HUES48 (cell line): ENCODE measurements around the gene ASB15.

ENCODE experiments used
- H3K27ac ChIP-seq: one replicate; pipeline ENCODE4 v1.7.0; 2013; ENCODE audit warnings: low read depth, low read length, inconsistent platforms
- H3K27me3 ChIP-seq: 2 replicates; pipeline ENCODE4 v1.6.1; 2013; ENCODE audit warnings: mild to moderate bottlenecking, low read length; ENCODE audit not compliant: control insufficient read depth, insufficient read depth
- H3K36me3 ChIP-seq: 2 replicates; pipeline ENCODE4 v1.6.1; 2013; ENCODE audit warnings: low read length; ENCODE audit not compliant: control insufficient read depth, insufficient read depth
- H3K4me1 ChIP-seq: 2 replicates; pipeline ENCODE4 v1.6.1; 2013; ENCODE audit warnings: mild to moderate bottlenecking, low read length; ENCODE audit not compliant: control insufficient read depth, insufficient read depth
- H3K4me3 ChIP-seq: 2 replicates; pipeline ENCODE4 v1.5.1; 2013; ENCODE audit warnings: mild to moderate bottlenecking, low read depth, low read length
- H3K9ac ChIP-seq: 2 replicates; pipeline ENCODE4 v1.6.1; 2013; ENCODE audit warnings: mild to moderate bottlenecking, low read depth, low read length, moderate library complexity
- H3K9me3 ChIP-seq: 2 replicates; pipeline ENCODE4 v1.6.1; 2013; ENCODE audit warnings: low read length; ENCODE audit not compliant: control insufficient read depth, insufficient read depth

The ASB15 gene

DNA sequence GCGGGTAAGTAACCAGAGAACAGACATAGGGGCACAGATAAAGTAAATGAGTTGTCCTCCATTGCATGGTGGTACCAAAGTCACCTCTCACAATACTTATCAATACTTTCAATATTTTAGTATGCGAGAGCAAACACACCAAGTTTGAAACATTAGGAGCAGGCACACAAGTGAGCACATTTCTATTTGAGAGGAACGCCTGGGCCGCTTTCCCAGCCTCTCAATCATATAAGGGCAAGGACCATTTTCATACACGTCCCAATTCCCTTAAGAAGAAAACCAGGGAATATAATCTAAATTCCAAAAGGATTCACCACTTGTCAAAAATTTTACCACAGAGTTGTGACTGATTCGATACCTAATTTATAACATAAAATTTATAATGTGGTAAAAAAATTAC, 61.6 kb downstream of the ASB15 start:
- H3K4me3 ChIP-seq, result no peak overlapping the region
- H3K36me3 ChIP-seq, result no peaks in the 10 kb centered on the region
- peaks cover 7% of the 10 kb centered on the region; the same call in 1 of the 2 replicates for H3K4me1 ChIP-seq
- no peak overlapping the region for H3K27ac ChIP-seq
- no peaks in the 10 kb centered on the region for H3K27me3 ChIP-seq
- no peaks in the 10 kb centered on the region for H3K9me3 ChIP-seq
- no peak overlapping the region for H3K9ac ChIP-seq

DNA sequence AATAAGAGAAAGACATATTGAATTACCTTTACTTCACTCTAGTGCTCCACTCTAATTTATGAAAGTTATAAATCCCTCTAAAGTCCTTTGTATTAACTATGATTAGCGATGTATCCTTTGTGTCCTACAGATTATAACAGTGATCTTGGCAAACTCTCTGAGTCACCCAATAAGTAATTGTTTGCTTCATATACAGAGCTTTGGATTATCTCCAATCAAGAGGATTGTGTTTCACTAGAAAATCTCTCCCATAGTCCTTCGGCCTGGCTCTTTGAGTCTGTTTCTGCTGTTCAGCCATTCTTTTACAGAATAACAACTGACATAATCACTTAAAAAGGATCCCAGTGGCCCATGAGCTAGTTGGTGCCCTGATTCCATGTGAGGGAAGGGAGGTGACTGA, 63.5 kb downstream of the ASB15 start:
- peaks cover 11% of the 10 kb centered on the region for H3K4me1 ChIP-seq
- H3K36me3 ChIP-seq, result no peaks in the 10 kb centered on the region
- no peak overlapping the region for H3K9ac ChIP-seq
- H3K27me3 ChIP-seq, result no peaks in the 10 kb centered on the region
- no peaks in the 10 kb centered on the region for H3K9me3 ChIP-seq
- no peak overlapping the region for H3K4me3 ChIP-seq
- no peak overlapping the region for H3K27ac ChIP-seq

DNA sequence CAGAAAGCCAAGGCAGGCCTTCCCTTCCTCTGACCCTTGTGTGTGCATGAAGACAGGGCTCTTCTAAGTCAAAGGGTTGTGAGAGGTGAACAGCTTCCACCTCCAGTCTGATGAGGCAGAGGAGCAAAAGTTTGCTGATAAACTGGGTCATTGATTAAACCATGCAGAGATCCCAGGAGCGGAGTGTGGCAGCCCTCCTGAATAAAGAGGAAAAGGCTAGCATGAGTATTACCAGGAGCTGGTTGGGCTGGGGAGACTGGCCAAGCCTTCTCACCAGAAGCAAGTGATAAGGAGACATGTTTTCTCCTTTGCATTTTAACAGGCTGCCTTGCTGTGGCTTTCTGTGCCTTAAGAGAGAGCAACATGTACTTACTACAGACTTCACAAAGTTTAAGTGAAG, 64.3 kb downstream of the ASB15 start:
- no peaks in the 10 kb centered on the region for H3K36me3 ChIP-seq
- H3K4me1 ChIP-seq, result peaks cover 8% of the 10 kb centered on the region
- no peak overlapping the region for H3K27ac ChIP-seq
- H3K27me3 ChIP-seq, result no peaks in the 10 kb centered on the region
- no peak overlapping the region for H3K9ac ChIP-seq
- no peaks in the 10 kb centered on the region for H3K9me3 ChIP-seq
- H3K4me3 ChIP-seq, result no peak overlapping the region

- Histone ChIP-seq H3K9me3 (no peaks in the 10 kb centered on the region), H3K9ac (no peak overlapping the region), H3K27me3 (no peaks in the 10 kb centered on the region), H3K27ac (no peak overlapping the region), H3K36me3 (no peaks in the 10 kb centered on the region), H3K4me1 (peaks cover 5% of the 10 kb centered on the region), H3K4me3 (no peak overlapping the region)
These were observed 64.9 kb downstream of the ASB15 start for GRCh38 chr7:123666492-123666891.

- Histone ChIP-seq H3K27ac (no peak overlapping the region), H3K4me3 (no peak overlapping the region), H3K9ac (no peak overlapping the region), H3K9me3 (no peaks in the 10 kb centered on the region), H3K36me3 (no peaks in the 10 kb centered on the region), H3K27me3 (no peaks in the 10 kb centered on the region), H3K4me1 (peaks cover 5% of the 10 kb centered on the region)
These were observed 67.9 kb downstream of the ASB15 start for GRCh38 chr7:123669485-123669884.

- Histone ChIP-seq H3K4me1 (peaks cover 5% of the 10 kb centered on the region), H3K27ac (no peak overlapping the region), H3K9me3 (no peaks in the 10 kb centered on the region), H3K4me3 (no peak overlapping the region), H3K36me3 (no peaks in the 10 kb centered on the region), H3K27me3 (no peaks in the 10 kb centered on the region), H3K9ac (no peak overlapping the region)
These were observed 71.6 kb downstream of the ASB15 start for GRCh38 chr7:123673137-123673732.

DNA sequence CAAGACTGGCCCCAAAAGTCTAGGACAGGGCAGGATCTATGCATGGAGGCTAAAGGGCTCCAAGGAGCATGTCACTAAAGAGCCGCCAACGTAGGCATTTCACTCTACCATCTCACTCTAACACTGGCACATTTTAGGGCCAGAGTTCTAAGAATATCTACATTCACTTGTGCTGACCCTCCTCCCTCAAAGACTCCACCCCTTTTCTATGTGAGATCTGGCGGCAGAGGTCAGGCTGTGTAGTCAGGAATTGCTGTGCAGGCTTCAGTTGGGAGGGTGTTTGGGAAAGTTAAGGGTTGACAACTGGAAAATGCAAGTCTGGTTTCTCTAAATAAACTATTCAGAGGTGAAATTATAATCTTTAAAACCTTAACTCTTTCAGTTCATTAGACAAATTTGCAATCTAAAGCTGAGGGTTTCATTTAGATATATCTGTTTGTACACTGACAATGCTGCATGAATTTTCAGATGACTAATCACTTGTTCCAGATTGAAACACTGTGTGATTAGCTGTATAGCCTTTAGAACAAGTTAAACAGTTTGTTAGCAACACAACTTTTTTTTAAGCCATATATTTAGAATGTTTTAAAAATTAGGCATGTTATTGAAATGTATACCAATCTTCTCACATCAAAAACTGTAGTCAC, 72.3 kb downstream of the ASB15 start:
- no peak overlapping the region for H3K27ac ChIP-seq

GRCh38 chr7:123674399-123675180, 73.0 kb downstream of the ASB15 start:
- Histone ChIP-seq H3K9ac (no peak overlapping the region), H3K4me3 (no peak overlapping the region), H3K4me1 (peaks cover under 1% of the 10 kb centered on the region; the same call in 1 of the 2 replicates), H3K27ac (no peak overlapping the region), H3K36me3 (0 out of 2 replicates have a peak, but pooled peaks cover 4% of the 10 kb centered on the region), H3K27me3 (no peaks in the 10 kb centered on the region), H3K9me3 (no peaks in the 10 kb centered on the region)

More for the DNA sequence above, 72.3 kb downstream of the ASB15 start:
- Histone ChIP-seq H3K4me1 (peaks cover 5% of the 10 kb centered on the region), H3K4me3 (no peak overlapping the region), H3K36me3 (no peaks in the 10 kb centered on the region), H3K27me3 (no peaks in the 10 kb centered on the region), H3K9ac (no peak overlapping the region), H3K9me3 (no peaks in the 10 kb centered on the region)

DNA sequence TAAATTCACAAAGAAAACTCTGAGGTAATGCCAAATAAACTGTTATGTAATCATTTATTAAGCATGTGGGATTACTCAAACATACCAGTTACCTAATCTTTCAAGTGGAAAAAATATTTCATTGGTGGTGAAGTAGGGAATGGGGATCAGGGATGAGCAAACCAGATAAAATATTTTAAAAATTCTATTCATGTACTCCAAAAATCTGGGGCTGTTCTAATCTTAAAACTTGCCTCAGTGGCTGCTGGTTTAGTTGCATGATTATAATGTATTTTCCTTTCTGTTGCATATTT, 73.5 kb downstream of the ASB15 start:
- Histone ChIP-seq H3K9me3 (no peaks in the 10 kb centered on the region), H3K4me1 (no peaks in the 10 kb centered on the region), H3K27ac (no peak overlapping the region), H3K36me3 (0 out of 2 replicates have a peak, but pooled peaks cover 4% of the 10 kb centered on the region), H3K9ac (no peak overlapping the region), H3K4me3 (no peak overlapping the region), H3K27me3 (no peaks in the 10 kb centered on the region)

DNA sequence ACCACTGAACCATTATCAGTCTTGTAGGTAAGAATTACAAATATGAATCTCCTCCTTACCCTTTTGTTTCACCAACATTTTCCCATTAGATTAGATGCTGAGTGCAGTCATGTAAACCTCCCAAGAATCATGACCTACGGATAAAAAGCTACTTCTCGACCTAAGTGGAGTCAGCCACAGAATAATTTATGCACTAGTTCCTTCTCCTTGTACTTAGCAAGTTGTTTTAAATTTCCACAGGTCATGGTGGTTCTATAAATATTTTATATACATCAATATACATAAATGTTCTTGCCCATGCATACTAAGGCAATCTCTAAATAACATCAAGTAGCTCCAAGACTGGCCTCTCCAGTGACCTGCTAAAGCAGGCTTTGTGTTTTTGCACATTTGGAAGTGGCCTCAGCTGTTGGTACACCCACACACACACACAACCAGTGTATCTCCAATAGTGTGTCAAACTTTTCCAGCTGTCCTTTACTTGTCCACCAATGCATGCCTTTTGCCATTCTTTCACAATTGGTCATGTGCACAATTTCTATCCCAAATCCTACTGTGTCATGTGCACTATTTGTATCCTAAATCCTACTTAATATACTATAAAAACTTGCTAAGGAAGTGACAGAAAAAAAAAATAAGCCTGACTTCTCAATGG, 75.6 kb downstream of the ASB15 start:
- Histone ChIP-seq H3K9ac (no peak overlapping the region), H3K4me1 (no peaks in the 10 kb centered on the region), H3K9me3 (no peaks in the 10 kb centered on the region), H3K27me3 (no peaks in the 10 kb centered on the region), H3K4me3 (no peak overlapping the region), H3K27ac (no peak overlapping the region), H3K36me3 (peaks cover 22% of the 10 kb centered on the region)

GRCh38 chr7:123679614-123680013, 78.0 kb downstream of the ASB15 start:
- peaks cover 3% of the 10 kb centered on the region; the same call in 1 of the 2 replicates for H3K4me1 ChIP-seq
- H3K9ac ChIP-seq, result no peak overlapping the region
- no peaks in the 10 kb centered on the region for H3K27me3 ChIP-seq
- H3K27ac ChIP-seq, result no peak overlapping the region
- H3K36me3 ChIP-seq, result peaks cover 42% of the 10 kb centered on the region
- no peak overlapping the region for H3K4me3 ChIP-seq
- no peaks in the 10 kb centered on the region for H3K9me3 ChIP-seq
